ENCODE results near the gene LHX5.
A peak's percentile ranks its signal among the peaks of the same experiment; 100 is the strongest.
"Not testable (repeated sequence)": the region's sequence is repeated elsewhere in the genome, so short reads cannot be mapped to it uniquely, and the experiment has no call there.

Gene LHX5

DNA sequence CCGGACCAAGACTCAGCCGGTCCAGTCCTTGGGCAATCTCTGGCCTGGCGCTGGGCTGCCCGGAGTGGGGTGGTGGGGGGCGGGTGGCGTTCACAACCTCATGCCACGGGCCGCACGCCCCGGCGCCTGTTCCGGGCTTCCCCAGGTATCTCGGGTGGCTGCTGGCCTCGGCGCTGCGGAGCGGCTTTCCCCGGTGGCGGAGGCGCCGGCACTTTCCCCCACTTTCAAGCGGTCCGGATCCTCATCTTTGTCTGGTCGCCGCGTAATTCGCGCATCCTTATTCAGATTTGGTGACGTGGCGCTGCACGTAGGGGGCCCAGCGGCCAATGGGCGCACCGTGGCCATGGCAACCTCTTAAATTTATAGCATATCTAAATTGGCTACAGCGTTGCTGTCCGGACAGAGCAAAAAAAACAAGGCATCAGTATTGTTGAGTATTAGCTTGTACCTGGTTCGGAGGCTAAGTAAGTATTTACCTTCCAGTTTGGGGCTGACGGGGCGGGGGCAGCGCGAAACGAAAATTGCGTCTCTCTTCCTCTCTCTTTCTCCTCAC is at the start of gene LHX5:
TSS of gene LHX5 (minus strand) at position 253 of the 553 bp plus-strand sequence. CDS start 373 bp downstream, outside the sequence.
- DNase-seq: no peak

DNA sequence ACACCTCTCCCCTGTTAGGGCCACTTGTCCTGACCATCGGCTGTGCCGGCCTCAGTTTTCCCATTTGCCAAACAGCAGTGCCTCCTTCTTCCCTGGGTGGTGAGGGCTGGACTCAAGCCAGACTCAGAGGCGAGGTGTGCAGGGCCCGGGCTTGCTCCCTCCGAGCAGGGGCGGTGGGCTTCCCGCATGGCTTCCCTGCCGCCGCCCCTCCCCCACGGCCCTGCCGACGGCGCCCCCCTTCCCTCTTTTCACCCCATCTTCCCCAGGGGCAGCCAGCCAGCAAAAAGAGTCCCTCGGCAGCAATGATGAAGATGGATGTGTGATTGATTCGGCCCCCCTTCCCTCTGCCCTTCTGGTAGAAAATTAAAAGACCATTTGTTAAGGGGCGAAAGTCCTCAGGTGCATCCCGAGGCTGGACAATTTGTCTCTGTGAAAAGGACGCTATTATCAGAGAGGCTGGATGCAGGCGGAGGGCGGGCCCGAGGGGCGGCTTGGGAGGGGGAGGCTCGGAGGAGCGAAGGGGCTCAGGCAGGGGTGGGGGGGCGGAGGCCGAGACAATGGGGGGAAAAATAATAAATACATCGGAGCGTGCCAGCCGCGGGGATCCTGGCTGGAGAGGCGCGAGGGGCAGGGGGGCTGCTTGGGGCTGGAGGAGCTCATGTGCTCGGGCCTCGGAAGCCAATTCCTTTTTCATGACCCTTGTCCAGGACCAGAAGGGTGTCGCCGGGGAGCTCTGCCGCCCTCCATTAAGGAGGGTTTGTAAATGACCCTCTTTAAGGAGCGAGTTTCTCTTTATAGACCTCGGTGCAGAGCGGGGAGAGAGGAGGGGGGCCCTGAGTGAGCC is 48.0 kb upstream of the LHX5 start:
- DNase-seq: no peak

DNA sequence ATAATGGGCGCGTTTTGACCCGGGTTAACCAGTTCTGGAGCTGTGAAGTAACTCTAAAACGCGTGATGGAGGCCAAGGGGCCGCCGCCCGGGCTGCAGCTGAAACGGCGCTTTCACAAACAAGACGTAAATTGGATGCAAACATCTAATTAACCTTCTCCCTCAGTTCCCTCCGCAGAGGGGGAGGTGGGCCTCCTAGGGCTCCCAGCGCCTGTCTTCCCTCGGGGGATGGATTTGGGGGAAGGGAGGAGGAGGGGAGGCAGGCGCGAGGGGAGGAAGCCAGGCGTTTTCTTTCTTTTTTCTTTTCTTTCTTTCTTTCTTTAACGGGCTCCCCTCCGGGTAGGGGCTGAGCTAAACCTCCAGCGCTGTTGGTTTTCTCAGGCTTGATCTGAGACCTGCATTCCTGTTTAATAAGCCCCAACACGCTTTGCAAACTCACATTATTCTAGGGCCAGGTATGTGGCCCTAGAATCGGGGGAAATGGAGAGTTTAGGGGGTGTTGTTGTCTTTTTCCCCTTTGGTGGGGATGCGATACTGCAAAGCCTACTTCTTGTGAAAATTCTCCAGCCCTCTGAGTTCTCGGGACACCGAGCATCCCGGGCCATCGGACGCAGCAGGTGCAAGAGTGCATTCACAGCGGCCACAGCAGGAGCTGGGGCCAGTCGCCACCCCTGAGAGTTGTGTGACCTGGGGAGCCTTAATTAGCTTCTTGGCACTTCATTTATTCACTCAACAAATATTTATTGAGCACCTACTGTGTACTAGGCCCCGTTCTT is 43.6 kb upstream of the LHX5 start:
- DNase-seq: no peak

DNA sequence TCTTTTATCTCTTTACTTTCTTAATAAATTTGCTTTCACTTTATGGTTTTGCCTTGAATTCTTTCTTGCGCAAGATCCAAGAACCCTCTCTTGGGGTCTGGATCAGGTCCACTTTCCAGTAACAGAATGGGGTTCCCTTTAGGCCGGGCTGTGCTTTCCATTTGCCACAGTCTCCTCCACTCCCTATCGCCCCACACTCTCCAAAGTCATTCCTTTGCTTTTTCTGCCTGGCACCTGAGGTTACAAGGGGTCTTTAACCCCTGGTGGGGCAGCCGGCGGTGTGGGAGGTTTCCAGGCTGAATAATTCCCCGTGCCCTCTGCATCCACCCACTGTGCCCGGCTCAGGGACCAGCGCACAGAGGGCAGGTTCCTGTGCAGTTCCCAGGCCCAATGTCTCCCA is 42.9 kb upstream of the LHX5 start:
- no peak for DNase-seq

DNA sequence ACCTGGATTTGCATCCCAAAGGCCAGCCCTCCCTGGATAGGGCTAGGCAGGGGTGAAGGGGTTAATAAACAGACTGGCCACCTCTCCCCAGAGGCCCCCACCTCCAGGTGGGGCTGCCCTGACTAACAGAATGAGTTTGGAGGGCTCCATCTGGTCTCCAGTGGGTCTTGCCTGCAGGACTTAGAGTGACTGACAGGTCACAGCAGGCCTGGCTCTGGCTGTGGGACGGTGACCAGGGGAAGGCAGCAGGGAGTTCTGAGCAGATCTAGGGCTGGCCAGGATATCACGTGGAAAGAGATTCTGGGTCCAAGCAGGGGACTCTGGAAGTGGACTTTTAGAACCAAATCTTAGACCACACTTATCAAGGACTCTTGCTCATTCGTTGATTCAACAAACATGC is 40.9 kb upstream of the LHX5 start:
- no peak for DNase-seq

DNA sequence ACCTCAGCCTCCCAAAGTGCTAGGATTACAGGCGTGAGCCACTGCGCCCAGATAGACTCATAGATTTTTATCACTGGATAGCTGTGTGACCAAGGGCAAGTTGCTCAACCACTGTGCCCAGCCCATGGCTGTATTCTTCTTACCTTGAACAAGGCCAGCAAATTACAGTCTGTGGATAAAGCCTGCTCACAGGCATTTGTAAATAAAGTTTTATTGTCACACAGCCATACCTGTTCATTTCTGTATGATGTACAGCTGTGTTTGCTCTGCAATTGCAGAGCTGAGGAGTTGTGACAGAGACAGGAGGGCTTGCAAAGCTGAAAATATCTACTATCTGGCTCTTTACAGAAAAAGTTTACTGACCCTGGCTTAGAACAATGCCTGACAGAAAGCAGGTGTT is 35.2 kb upstream of the LHX5 start:
- DNase-seq: no peak

DNA sequence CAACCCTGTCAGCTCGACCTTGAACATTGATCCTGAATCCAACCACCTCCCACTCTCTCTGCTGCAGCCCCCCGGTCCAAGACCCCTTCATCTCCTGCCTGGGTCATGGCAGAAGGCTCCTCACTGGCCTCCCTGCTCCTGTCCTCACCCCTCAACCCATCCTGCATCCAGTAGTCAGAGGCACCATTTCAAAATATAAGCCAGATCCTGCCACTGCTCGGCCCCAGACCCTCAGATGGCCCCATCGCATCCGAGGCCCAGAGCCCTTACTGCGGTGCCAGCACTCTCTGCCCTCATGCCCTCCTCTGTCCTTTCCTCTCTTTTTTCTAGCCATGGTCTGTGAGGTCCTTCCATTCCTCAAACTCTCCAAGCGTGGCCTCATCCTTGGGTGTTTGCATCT is 34.3 kb upstream of the LHX5 start:
- DNase-seq: no peak

DNA sequence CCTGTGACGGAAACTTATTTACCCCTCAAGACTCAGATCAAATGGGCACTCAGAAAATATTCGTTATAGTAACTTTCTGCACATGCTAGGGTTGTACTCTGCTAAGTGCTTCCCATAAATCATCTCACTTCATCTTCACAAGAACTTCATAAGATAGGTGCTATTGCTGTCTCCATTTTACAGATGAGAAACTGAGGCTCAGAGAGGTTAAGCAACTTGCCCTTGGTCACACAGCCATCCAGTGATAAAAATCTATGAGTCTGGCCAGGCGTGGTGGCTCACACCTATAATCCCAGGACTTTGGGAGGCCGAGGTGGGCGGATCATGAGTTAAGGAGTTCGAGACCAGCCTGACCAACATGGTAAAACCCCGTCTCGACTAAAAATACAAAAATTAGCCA is 33.2 kb upstream of the LHX5 start:
- no peak for DNase-seq

DNA sequence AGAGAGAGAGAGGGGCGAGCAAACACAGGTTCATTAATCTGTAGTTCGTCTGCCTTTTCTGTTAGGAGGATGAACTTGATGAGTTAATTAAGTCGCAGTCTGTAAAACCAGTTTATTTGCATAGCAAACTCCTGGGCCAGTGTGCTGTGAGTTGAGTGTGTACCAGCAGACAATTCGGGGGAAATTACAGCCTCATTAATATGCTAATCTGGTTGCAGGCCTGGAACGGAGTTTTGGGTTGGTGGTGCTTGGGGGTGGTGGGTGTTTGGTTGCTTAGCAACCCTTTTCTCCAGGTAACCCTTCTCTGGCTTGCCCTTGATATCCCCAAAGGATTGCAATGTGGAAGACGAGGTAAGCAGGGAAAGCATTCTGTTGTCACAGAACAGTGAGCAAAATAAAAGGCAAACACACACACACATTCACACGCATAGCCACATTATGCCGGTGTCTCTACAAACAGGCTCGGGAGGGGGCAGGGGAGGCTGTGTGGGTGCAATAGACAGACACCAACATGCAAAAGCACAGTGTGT is 29.2 kb upstream of the LHX5 start:
- DNase-seq: no peak

DNA sequence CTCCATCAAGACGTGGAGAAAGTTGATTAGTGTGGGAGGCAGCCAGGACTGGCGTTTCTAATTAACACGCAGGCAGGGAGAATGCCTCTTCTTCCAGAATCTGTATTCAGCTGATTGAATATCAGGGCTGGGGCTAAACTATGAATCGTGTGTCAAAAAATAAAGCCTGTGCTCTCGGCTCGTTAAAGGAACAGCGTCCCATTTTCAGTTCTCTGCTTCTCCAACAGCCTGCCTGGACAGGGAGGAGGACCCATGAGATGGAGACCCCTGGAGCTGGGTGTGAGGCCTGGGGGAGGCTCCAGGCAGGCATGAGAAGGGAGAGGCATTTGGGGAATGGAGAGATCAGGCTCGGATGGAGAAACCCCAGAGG is 28.6 kb upstream of the LHX5 start:
- DNase-seq: no peak

DNA sequence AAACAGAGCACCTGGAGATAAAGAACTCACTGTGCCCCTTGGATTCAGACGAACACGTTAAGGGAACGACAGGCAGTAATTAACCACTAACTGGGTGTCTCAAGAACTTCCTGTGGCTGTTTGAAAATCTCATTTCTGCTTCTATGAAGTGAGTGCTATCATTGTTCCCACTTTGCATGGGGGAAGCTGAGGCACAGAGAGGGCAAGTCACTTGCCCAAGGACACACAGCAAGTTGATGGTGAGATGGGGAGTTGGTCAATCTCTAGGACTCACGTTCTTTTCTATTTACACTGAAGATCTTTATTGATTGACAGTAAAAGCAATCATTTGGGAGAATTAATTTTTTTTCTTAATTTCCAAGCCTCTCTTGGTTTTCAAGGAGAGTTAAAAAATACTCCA is 26.8 kb upstream of the LHX5 start:
- no peak for DNase-seq

DNA sequence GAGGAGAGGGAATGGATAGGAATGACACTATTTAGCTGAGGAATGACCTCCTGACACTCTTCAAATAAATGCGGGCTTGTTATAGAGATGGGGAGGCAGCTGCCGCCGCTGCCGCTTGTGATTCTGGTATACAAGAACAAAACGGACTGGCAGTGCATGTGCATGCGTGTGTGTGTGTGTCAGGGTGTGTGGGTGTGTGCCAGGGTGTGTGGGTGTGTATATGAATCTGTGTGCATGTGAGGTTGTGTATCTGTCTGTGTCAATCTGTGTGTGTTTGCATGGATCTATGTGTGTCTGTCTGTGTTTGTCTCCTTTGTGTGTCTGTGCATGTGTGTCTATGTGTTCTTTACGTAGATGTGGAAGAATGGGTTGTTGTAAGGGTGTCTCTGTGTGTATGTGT is 26.0 kb upstream of the LHX5 start:
- DNase-seq: no peak

DNA sequence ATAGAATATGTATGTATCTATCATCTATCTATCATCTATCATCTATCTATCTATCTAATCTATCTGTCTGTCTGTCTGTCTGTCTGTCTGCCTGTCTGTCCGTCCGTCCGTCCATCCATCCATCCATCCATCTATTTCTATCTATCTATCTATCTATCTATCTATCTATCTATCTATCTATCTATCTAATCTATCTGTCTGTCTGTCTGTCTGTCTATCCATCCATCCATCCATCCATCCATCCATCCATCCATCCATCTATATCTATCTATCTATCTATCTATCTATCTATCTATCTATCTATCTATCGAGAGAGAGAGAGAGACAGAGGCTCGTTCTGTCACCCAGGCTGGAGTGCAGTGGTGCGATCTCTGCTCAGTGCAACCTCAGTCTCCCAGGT is 24.3 kb upstream of the LHX5 start:
- DNase-seq: not testable (repeated sequence)

DNA sequence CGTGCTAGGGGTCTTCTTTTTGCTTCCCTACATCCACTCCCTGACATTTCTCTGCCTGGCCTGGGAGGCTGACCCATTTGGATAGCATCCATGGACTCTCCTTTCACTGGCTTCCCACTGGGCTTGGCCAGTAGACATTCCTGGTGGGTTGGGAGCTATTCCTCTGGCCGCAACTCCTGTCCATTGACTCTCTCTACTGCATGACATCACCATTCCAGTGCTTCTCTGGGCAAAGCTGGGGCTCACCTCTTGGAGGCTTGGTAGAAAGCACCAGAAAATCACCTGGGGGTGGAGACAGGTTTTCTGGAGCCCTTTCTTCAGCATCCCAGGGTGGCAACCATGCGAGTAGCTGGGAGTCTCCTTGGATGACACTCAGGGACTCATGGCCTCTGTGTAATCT is 16.7 kb upstream of the LHX5 start:
- no peak for DNase-seq

DNA sequence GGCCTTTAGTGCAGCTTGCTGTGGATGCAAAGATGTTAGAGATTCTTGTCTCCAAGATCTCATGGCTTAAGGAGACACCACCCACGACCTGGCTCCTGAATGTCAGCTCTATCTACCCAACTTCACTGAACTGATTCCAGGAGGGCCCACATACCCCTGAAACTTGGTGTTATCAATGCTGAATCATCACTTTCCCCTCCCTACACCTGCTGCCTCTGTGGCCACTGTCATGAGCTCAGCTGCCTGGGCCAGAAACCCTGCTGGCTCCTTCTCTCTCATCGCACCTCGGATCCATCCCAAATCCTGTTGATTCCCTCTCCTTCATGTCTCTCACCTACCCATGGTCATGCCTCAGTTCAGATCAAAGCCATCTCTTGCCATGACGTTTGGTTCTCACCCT is 15.1 kb upstream of the LHX5 start:
- no peak for DNase-seq

DNA sequence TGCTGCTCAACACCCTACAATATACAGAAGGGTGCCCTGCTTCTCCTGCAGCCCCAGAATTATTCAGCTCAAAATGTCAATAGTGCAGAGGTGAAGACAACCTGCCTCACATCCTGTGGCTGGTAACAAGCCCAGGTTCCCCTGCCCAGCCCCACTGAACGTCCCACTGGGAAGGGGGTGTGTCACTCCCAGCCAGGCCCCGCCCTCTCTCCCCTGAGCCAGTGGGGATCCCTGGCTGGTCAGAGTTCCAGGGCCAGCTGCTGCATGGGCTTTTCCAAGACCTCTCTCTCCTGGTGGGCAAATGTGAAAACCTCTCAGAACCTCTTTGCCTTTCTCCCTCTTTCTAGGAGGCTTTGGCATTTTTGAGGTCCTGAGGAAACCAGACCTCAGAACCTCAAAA is 13.7 kb upstream of the LHX5 start:
- no peak for DNase-seq

DNA sequence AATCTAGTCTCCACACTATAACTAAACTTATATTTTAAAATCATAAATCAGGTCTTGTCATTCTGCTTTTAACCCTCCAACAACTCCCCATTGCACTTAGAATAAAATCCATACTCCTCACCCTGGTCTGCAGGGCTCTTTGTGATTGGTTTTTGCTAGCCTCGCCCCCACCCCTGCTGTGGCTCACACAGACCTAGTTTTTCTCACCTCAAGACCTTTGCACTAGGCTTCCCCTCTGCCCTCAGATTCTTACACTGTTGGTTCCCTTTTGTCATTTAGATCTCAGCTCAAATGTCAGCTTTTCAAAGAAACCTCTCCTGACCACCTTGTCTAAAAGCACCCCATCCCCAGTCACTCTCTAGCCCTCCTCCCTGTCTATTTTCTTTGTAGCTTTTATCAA is 10.7 kb upstream of the LHX5 start:
- no peak for DNase-seq

DNA sequence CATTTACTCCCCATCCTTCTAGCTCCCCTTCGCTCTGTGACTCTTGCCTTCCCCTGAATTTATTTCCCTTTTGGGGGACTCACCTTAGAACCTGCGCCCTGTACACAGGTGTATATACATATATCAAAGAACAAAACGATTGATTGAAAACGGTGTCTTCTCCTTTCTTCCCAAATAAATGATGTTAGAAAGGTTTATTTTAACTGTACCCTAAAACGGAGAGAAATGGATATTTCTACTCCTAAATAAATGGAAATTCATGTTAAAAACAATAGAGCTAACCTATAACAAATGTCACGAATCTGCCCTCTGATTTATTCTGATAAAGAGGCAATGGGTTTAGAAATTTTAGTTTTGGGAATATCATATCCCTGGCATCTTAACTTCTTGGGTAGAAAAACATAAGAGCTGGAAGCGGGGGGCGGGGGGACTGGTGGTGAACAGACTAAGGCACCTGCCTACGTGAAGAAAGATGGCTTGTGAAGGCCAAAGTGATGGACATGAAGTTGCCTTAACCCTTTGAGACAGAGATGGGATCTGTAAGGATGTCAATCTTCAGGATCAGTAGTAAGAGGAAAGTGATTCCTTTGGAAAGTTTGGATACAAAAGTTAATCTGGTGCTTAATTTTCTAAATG is 8.8 kb upstream of the LHX5 start:
- no peak for DNase-seq

DNA sequence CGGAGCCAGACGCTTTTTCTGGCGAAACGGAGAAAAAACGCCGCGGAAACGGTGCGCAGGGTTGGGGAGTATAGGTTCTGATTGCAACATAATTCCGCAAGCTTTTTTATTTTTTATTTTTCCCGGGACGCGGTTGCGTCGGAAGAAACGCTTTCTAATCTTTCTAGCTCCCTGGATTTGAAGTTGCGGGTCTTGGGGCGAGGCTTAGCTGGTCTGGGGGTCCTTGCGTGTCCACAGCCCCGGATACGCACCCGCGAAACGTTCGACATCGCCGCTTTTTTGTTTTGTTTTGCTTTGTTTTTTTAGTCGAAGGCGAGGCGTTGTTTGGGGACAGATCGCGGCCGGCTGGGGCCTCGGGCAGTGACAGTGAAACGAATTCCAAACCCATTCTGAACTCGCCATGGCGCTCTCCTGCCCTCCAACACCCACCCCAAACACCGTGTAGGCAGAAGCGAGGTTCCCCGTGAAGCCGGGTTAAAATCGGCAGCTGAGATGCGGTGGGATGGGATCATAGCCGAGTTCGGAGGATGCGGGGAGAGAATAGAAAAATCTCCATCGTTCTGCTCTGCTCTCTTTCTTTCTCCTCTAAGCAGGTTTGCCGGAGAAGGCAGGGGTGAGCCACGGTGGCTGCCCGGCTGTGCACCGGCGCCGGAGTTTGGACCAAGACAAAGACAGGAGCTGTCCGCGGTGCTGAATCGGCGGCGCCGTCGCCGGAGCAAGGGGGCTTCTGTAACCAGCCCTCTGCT is 8.1 kb upstream of the LHX5 start:
- peak; percentile 37 for DNase-seq

DNA sequence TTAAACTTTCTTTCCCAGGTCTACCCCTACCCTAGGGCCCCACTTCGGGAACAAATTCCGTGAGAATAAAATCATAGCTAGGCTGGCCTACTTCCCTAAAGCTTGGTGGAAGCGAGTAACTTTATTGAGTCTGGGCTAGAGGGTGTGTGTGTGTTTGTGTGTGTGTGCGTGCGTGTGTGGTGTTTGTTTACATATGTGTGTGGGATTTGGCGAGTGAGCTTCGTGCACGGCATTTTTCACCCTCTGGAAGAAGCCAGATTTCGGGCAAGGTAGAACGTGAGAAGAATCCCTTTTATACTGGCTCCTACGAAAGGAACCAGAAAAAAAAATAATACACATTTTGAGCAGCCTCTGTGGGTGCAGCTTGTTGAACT is 7.5 kb upstream of the LHX5 start:
- DNase-seq: no peak

DNA sequence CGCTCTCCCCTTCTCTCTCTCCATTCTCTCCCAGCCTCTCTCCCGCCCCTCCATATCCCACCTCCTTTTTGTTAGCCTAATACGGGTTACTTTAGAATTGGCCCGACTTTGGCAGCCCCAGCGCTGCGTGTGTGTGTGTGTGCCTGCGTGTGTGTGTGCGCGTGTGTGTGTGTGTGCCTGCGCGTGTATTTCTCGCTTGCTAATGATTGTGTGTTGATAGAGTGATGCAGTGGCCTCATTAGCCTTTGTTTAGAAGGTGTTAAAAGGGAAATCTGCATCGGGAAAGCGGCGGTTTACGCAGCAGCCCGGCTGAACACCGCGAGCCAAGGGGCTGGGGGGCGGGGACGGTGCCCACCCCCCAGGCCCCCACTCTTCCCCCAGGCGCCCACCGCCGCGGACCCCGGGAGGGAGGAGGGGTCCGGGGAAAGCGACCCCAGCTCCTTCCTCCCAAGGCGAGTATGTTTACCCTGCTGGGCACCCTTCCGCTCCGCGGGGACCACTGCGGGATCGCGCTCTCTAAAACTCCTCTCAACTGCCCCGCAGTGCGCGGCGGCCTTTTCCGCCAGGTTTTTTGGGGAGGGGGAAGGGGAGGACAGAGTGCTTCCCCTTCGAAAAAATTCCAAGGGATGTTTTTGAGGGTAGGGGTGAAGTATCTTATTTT is 6.8 kb upstream of the LHX5 start:
- no peak for DNase-seq

DNA sequence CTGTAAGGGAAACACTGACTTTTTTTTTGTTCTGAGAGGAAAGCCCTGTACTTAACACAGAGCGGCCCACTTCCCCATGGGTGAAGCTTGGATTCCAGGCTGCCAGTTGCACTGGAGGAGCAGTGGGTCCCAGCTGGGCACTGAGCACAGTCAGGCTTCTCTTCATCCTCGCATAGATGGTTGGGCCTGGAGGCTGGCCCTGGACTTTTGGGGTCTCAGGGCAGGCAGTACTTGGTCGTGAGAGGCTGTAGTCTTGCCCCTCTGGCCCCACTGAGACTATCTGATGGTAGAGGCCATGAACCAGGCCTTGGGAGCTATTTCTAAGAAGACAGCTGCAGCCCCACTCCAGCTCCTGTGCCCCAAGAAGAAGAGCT is 6.2 kb upstream of the LHX5 start:
- DNase-seq: no peak
